Mesenchymal stem cell (in vitro differentiated cells and primary cell): Measurements from ENCODE around the gene NME2.
A peak's percentile ranks its signal among the peaks of the same experiment; 100 is the strongest.

Source experiments
- DNase-seq: peaks from one replicate; pipeline ENCODE4 v3.0.0-alpha.2; 2013
- H2AFZ ChIP-seq: one replicate; pipeline ENCODE4 v1.6.1; 2013; ENCODE audit warnings: low read depth, mild to moderate bottlenecking, control low read depth, inconsistent platforms, low read length, moderate library complexity
- H2AK5ac ChIP-seq: 2 replicates; pipeline ENCODE4 v1.6.1; 2013; ENCODE audit warnings: low read length, moderate library complexity, mild to moderate bottlenecking, inconsistent platforms; ENCODE audit not compliant: severe bottlenecking
- H2BK120ac ChIP-seq: one replicate; pipeline ENCODE4 v1.6.1; 2013; ENCODE audit warnings: low read depth, mild to moderate bottlenecking, inconsistent platforms, low read length, moderate library complexity
- H2BK12ac ChIP-seq, 2 experiments: one replicate each; pipeline ENCODE4 v1.6.1; 2013; ENCODE audit warnings: inconsistent platforms in 2 of 2, low read length in 2 of 2, mild to moderate bottlenecking in 2 of 2, moderate library complexity in 2 of 2, control low read depth in 1 of 2
- H2BK15ac ChIP-seq: one replicate; pipeline ENCODE4 v1.6.1; 2013; ENCODE audit warnings: mild to moderate bottlenecking, low read depth, inconsistent platforms; ENCODE audit not compliant: poor library complexity, severe bottlenecking
- H2BK5ac ChIP-seq: 2 replicates; pipeline ENCODE4 v1.6.1; 2013; ENCODE audit warnings: low read depth, mild to moderate bottlenecking, low read length, control low read depth, inconsistent platforms; ENCODE audit not compliant: poor library complexity, severe bottlenecking
- H3K14ac ChIP-seq, 2 experiments: one replicate each; pipeline ENCODE4 v1.6.1; 2013; ENCODE audit warnings: inconsistent platforms in 2 of 2, low read length in 2 of 2, control low read depth in 1 of 2, mild to moderate bottlenecking in 1 of 2, moderate library complexity in 1 of 2
- H3K18ac ChIP-seq, 2 experiments: one replicate each; pipeline ENCODE4 v1.6.1; 2013; ENCODE audit warnings: inconsistent platforms in 2 of 2, low read length in 2 of 2, control low read depth in 1 of 2, low read depth in 1 of 2, mild to moderate bottlenecking in 1 of 2
- H3K23ac ChIP-seq, 2 experiments: one replicate each; pipeline ENCODE4 v1.6.1; 2013; ENCODE audit warnings: inconsistent platforms in 2 of 2, low read length in 2 of 2, mild to moderate bottlenecking in 2 of 2, moderate library complexity in 2 of 2, control low read depth in 1 of 2
- H3K27ac ChIP-seq: 2 replicates; pipeline ENCODE4 v1.5.1; 2013; ENCODE audit warnings: mild to moderate bottlenecking, moderate library complexity, low read length, control low read depth, inconsistent platforms; ENCODE audit not compliant: poor library complexity, severe bottlenecking
- H3K27me3 ChIP-seq, 2 experiments: 2 replicates each; pipeline versions ENCODE4 v1.6.1 to v1.7.0; 2013; ENCODE audit warnings: low read length in 2 of 2, mild to moderate bottlenecking in 2 of 2, moderate library complexity in 2 of 2, control low read depth in 1 of 2, inconsistent platforms in 1 of 2; ENCODE audit not compliant: control insufficient read depth in 1 of 2, insufficient read depth in 1 of 2
- H3K36me3 ChIP-seq, 2 experiments: 2 replicates each; pipeline versions ENCODE4 v1.6.1 to v1.7.0; 2013; ENCODE audit warnings: low read length in 2 of 2, control low read depth in 1 of 2, inconsistent platforms in 1 of 2, low read depth in 1 of 2, mild to moderate bottlenecking in 1 of 2; ENCODE audit not compliant: insufficient read depth in 2 of 2, control insufficient read depth in 1 of 2
- H3K4ac ChIP-seq, 2 experiments: one replicate each; pipeline ENCODE4 v1.6.1; 2013; ENCODE audit warnings: inconsistent platforms in 2 of 2, low read length in 2 of 2, mild to moderate bottlenecking in 2 of 2, moderate library complexity in 2 of 2, control low read depth in 1 of 2, low read depth in 1 of 2
- H3K4me1 ChIP-seq: 2 replicates; pipeline ENCODE4 v1.6.1; 2013; ENCODE audit warnings: low read depth, low read length, control low read depth; ENCODE audit not compliant: control insufficient read depth, insufficient read depth
- H3K4me2 ChIP-seq: 2 replicates; pipeline ENCODE4 v1.6.1; 2013; ENCODE audit warnings: low read length, mild to moderate bottlenecking, inconsistent platforms; ENCODE audit not compliant: poor library complexity, severe bottlenecking
- H3K4me3 ChIP-seq, 2 experiments: 2 replicates each; pipeline versions ENCODE4 v1.5.1 to v1.7.0; 2013; ENCODE audit warnings: low read length in 2 of 2, mild to moderate bottlenecking in 2 of 2, control low read depth in 1 of 2, low read depth in 1 of 2; ENCODE audit not compliant: insufficient read depth in 1 of 2
- H3K79me1 ChIP-seq: replicated peaks from 2 replicates; pipeline ENCODE4 v1.6.1; 2013; ENCODE audit warnings: mild to moderate bottlenecking, control low read depth, low read length, inconsistent platforms; ENCODE audit not compliant: poor library complexity, severe bottlenecking
- H3K9ac ChIP-seq: 2 replicates; pipeline ENCODE4 v1.7.0; 2013; ENCODE audit warnings: mild to moderate bottlenecking, low read length, moderate library complexity
- H3K9me3 ChIP-seq: 2 replicates; pipeline ENCODE4 v1.7.0; 2013; ENCODE audit warnings: mild to moderate bottlenecking, low read length; ENCODE audit not compliant: control insufficient read depth
- H4K8ac ChIP-seq: one replicate; pipeline ENCODE4 v1.6.1; 2013; ENCODE audit warnings: inconsistent platforms, mild to moderate bottlenecking, low read length, moderate library complexity
- H4K91ac ChIP-seq: one replicate; pipeline ENCODE4 v1.6.1; 2013; ENCODE audit warnings: mild to moderate bottlenecking, low read length, inconsistent platforms
- WGBS: methylation state at CpG from one replicate; pipeline ENCODE4 v1.1.7; 2013; ENCODE audit warnings: mixed read lengths; 5-methylcytosine and 5-hydroxymethylcytosine counted together

NME2 gene

GRCh38 chr17:51133365-51133764 is 32.8 kb upstream of the NME2 start:
- no peak overlapping the region for H2AFZ ChIP-seq
- no peak overlapping the region for H3K18ac ChIP-seq
- H3K27ac ChIP-seq: no peak overlapping the region
- no peak overlapping the region for H3K23ac ChIP-seq
- H3K4ac ChIP-seq: no peak overlapping the region
- peak overlapping the region; percentile 8 for H2BK120ac ChIP-seq
- no peaks in the 10 kb centered on the region for H3K27me3 ChIP-seq
- H3K79me1 ChIP-seq: no peaks in the 10 kb centered on the region
- no peak overlapping the region for H4K8ac ChIP-seq
- H3K4me2 ChIP-seq: no peak overlapping the region
- H3K36me3 ChIP-seq: no peaks in the 10 kb centered on the region
- H2BK15ac ChIP-seq: no peak overlapping the region
- peak overlapping the region in 1 of 2 experiments; percentile 4 for H3K4me3 ChIP-seq
- H3K9me3 ChIP-seq: no peaks in the 10 kb centered on the region
- H4K91ac ChIP-seq: no peak overlapping the region
- WGBS: 85% methylated on average over 1 of the region's 2 CpGs
- no peak overlapping the region for H2BK5ac ChIP-seq
- H2BK12ac ChIP-seq: no peak overlapping the region
- no peak for DNase-seq
- no peak overlapping the region for H2AK5ac ChIP-seq
- no peak overlapping the region for H3K14ac ChIP-seq
- H3K4me1 ChIP-seq: peaks cover 4% of the 10 kb centered on the region
- peak overlapping the region; percentile 49 for H3K9ac ChIP-seq

GRCh38 chr17:51135956-51136355 is 30.3 kb upstream of the NME2 start:
- H3K27ac ChIP-seq: no peak overlapping the region
- H2BK120ac ChIP-seq: no peak overlapping the region
- no peak overlapping the region for H3K14ac ChIP-seq
- no peak overlapping the region for H4K91ac ChIP-seq
- H2AFZ ChIP-seq: no peak overlapping the region
- H3K9ac ChIP-seq: no peak overlapping the region
- H3K36me3 ChIP-seq: no peaks in the 10 kb centered on the region
- no peak overlapping the region for H2AK5ac ChIP-seq
- no peaks in the 10 kb centered on the region for H3K9me3 ChIP-seq
- no peak overlapping the region for H3K23ac ChIP-seq
- no peak overlapping the region for H2BK5ac ChIP-seq
- 90% methylated on average over 3 of the region's 3 CpGs for WGBS
- no peaks in the 10 kb centered on the region for H3K27me3 ChIP-seq
- no peak overlapping the region for H3K4me3 ChIP-seq
- H2BK15ac ChIP-seq: no peak overlapping the region
- H2BK12ac ChIP-seq: no peak overlapping the region
- H3K4me1 ChIP-seq: peaks cover 4% of the 10 kb centered on the region
- no peak overlapping the region for H4K8ac ChIP-seq
- no peak overlapping the region for H3K4me2 ChIP-seq
- DNase-seq: no peak
- no peak overlapping the region for H3K18ac ChIP-seq
- no peaks in the 10 kb centered on the region for H3K79me1 ChIP-seq
- no peak overlapping the region for H3K4ac ChIP-seq

GRCh38 chr17:51142597-51142996 is 23.6 kb upstream of the NME2 start:
- Histone ChIP-seq H3K4ac (no peak overlapping the region), H2BK12ac (no peak overlapping the region), H2BK120ac (no peak overlapping the region), H3K9ac (no peak overlapping the region), H2BK15ac (no peak overlapping the region), H3K27ac (no peak overlapping the region), H3K36me3 (no peaks in the 10 kb centered on the region), H3K27me3 (no peaks in the 10 kb centered on the region), H3K79me1 (no peaks in the 10 kb centered on the region), H3K4me2 (no peak overlapping the region), H4K91ac (no peak overlapping the region), H3K23ac (no peak overlapping the region), H3K18ac (no peak overlapping the region), H3K14ac (no peak overlapping the region), H3K4me3 (no peak overlapping the region), H2AK5ac (no peak overlapping the region), H4K8ac (no peak overlapping the region), H3K9me3 (no peaks in the 10 kb centered on the region), H2AFZ (no peak overlapping the region), H3K4me1 (no peaks in the 10 kb centered on the region), H2BK5ac (no peak overlapping the region)
- WGBS: 89% methylated on average over 1 of the region's 2 CpGs
- no peak for DNase-seq

GRCh38 chr17:51144266-51145022 is 21.8 kb upstream of the NME2 start:
- H3K18ac ChIP-seq: no peak overlapping the region
- no peak overlapping the region for H2BK12ac ChIP-seq
- no peak overlapping the region for H4K8ac ChIP-seq
- no peak overlapping the region for H4K91ac ChIP-seq
- H3K4me2 ChIP-seq: no peak overlapping the region
- no peak overlapping the region for H3K14ac ChIP-seq
- H3K27ac ChIP-seq: no peak overlapping the region
- no peak overlapping the region for H2AK5ac ChIP-seq
- H3K79me1 ChIP-seq: no peaks in the 10 kb centered on the region
- no peak overlapping the region for H2AFZ ChIP-seq
- no peaks in the 10 kb centered on the region for H3K36me3 ChIP-seq
- no peaks in the 10 kb centered on the region for H3K9me3 ChIP-seq
- H3K4me1 ChIP-seq: no peaks in the 10 kb centered on the region
- H2BK120ac ChIP-seq: no peak overlapping the region
- DNase-seq: no peak
- no peak overlapping the region for H2BK5ac ChIP-seq
- H3K9ac ChIP-seq: no peak overlapping the region
- H3K4me3 ChIP-seq: no peak overlapping the region
- H3K23ac ChIP-seq: no peak overlapping the region
- no peaks in the 10 kb centered on the region for H3K27me3 ChIP-seq
- WGBS: 90% methylated on average over 1 of the region's 6 CpGs
- no peak overlapping the region for H3K4ac ChIP-seq
- H2BK15ac ChIP-seq: no peak overlapping the region
